NK-92 (cell line): ENCODE results near the gene PDX1.

Experiments
- DNase-seq: peaks from one replicate; lab custom pipeline; 2025; ENCODE audit not compliant: unreplicated experiment; lab: John Stamatoyannopoulos, UW

The PDX1 gene

DNA sequence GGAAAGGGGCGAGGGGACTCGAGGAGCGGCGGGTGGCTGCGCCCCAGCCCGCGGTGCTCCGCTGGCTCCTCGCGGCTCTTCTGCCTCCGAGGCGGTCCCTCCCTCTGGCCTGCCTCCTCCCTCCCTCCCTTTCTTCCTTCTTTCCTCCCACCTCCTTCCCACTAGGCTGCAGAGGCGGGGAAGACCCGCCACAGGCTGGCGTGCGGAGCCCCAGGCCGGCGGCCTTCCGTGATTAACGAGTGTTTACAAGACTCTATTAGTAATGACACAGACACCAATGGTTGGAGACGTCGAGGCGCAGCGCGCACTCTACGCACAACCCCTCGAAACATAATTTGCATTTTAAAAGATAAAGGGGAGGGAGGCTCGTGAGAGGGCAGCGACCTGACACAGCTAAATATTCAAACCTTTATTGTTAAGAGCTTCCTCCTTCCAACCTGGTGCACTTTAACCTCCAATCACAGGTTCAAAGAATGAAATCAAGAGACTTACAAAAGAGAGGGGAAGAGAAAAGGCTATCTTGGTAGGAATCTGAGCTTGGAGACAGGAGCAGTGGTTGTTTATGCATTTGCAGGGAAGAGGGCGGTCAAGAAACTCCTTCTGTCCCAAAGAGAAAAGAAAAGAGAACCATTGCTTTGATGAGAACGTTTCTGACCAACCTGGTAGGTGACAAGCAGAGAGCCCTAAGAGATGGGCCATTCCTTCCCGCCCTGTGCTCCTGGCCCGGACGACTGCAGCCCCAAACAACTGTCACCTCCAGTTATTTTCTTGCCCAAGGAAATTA lies 49.5 kb downstream of the PDX1 start, which contains the start of gene CDX2:
CDX2 (minus strand) TSS at position 234 of the 784 bp plus-strand sequence. CDS start 309 bp downstream, outside the sequence.
- no peak for DNase-seq

DNA sequence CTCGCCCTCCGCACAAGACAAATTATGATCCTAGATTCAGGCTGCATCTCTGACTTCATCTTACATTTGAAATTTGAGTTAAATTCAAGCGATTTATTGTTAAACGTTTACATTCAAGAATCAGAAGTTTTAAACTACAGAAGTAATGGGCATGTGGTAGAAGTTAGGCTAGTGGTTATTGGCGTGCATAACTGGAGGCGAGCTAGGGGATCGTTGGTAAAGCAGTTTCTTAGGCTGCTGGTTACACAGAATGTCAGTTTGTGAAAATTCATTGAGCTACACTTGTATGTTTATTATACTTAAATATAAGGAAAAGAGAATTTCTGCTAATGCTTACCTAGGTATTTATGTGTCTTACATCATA lies 50.0 kb downstream of the PDX1 start:
- no peak for DNase-seq

- DNase-seq, result no peak
These were observed 50.8 kb downstream of the PDX1 start for GRCh38 chr13:27970382-27971235.

- DNase-seq, result no peak
These were observed 51.4 kb downstream of the PDX1 start for GRCh38 chr13:27971236-27971645.

DNA sequence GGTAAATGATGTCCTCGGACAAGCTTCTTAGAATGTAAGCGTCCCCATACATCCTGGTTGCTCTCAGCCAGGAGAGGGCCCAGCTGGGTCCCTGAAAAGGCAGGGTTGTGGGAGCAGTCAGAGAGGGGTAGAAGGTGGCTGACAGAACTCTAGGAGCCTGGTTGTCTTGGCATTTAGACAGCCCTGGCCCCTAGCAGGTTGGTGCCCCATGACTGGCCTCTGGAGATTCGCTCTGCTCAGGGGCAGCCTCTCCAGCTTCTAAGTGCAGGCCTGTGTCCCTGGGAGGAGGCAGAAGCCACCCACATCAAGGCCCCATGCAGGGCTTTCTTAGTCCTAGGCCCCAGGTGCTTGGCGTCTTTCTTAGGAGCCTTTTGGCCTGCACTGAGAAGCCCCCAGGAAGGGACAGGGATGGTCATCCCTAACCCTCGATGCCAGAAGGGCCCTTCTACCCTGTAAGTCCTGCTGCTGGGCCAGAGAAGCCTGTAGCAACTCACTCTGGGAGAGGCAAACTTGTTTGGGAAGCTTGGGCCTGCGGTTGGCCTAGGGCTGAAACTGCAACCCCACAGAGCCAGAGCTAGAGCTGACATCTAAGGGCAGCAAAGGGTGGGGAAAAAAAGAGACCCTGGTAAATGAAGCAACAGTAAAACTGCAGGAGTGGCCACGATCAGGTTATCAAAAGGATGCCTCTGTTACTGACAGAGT lies 52.1 kb downstream of the PDX1 start:
- no peak for DNase-seq

DNA sequence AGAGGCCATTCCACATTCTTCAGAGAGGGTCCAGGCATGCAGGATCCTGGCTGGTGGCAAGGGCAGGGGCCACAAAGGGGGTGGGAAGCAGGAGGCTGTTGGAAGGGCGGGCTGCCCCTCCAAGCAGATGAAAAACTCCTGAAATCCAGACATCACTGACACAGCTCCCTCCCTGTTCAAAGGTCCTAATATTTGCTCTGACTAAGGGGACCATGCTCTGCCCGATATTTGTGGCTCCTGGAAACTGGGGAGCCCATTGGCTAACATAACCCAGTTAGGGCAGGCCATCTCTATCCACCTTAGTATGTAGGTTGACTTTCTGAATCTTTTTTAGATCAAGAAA lies 52.6 kb downstream of the PDX1 start:
- DNase-seq, result no peak

- DNase-seq, result no peak
These were observed 53.5 kb downstream of the PDX1 start for GRCh38 chr13:27973291-27973690.

DNA sequence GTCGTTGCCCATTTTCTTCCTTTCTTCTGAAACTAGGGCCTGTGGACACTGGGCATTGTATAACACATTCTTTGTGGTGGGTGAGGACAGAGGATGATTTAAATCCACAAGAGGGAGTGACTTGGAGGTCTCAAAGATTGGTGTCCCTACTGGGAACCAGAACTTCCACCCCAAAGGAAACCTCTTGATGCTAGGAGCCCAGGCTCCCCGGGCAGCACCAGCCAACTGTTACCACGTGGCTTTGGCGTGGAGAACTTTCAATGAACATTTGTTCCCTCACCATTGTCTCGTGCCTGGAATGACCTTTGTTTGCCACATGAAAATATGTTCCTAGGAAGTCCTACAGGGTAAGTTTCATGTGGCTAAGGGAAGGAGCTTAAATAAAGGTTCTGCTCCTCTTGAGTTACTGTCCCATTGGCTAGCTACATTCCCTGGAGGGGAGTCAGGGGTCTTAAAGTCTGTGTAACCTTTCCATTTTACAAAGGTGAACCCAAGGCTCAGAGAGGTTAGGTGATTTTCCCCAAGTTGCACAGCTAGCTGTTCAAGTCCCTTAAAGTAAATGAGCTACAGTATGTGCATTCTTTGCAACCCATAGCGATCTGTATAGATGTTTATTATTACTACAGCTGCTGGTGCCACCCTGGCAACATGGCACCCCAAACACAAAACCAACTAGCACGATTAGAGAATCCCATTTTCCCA lies 54.3 kb downstream of the PDX1 start:
- DNase-seq, result no peak
